H9 (cell line): Measurements from ENCODE around the gene IMPDH1. TPM values are rescaled to one million over a fixed set of nuclear protein-coding genes. Genes with fewer than 3 reads are reported as not detected.

Experiments used
- DNase-seq: peaks from one replicate; pipeline ENCODE4 v3.0.0-alpha.2; 2017
- H2AFZ ChIP-seq: one replicate; pipeline ENCODE4 v1.6.1; 2013; ENCODE audit warnings: mild to moderate bottlenecking, low read length, control low read depth, moderate library complexity
- H2AK5ac ChIP-seq: 2 replicates; pipeline ENCODE4 v1.6.1; 2013; ENCODE audit warnings: low read length, control low read depth, mixed read lengths; ENCODE audit not compliant: insufficient read length
- H2BK120ac ChIP-seq: one replicate; pipeline ENCODE4 v1.6.1; 2013; ENCODE audit warnings: low read depth, mild to moderate bottlenecking, low read length, control low read depth, inconsistent platforms; ENCODE audit not compliant: poor library complexity, severe bottlenecking
- H2BK12ac ChIP-seq: 2 replicates; pipeline ENCODE4 v1.6.1; 2013; ENCODE audit warnings: low read length, control low read depth, mixed read lengths, low read depth; ENCODE audit not compliant: insufficient read length
- H2BK15ac ChIP-seq: 2 replicates; pipeline ENCODE4 v1.6.1; 2013; ENCODE audit warnings: low read depth, low read length, control low read depth
- H2BK20ac ChIP-seq: one replicate; pipeline ENCODE4 v1.6.1; 2013; ENCODE audit warnings: low read depth, mild to moderate bottlenecking, low read length, control low read depth, inconsistent platforms; ENCODE audit not compliant: poor library complexity, severe bottlenecking
- H2BK5ac ChIP-seq: 2 replicates; pipeline ENCODE4 v1.6.1; 2013; ENCODE audit warnings: low read length, control low read depth, mixed read lengths; ENCODE audit not compliant: insufficient read length
- H3K14ac ChIP-seq: 2 replicates; pipeline ENCODE4 v1.6.1; 2013; ENCODE audit warnings: low read length, control low read depth; ENCODE audit not compliant: insufficient read depth
- H3K18ac ChIP-seq: 2 replicates; pipeline ENCODE4 v1.6.1; 2013; ENCODE audit warnings: low read depth, mild to moderate bottlenecking, mixed read lengths, low read length, control low read depth; ENCODE audit not compliant: insufficient read length
- H3K23ac ChIP-seq: 2 replicates; pipeline ENCODE4 v1.6.1; 2013; ENCODE audit warnings: low read length, control low read depth, mixed read lengths, low read depth; ENCODE audit not compliant: insufficient read length
- H3K23me2 ChIP-seq: 2 replicates; pipeline ENCODE4 v1.6.1; 2013; ENCODE audit warnings: low read depth, mild to moderate bottlenecking, mixed read lengths, low read length, control low read depth; ENCODE audit not compliant: insufficient read length, poor library complexity, severe bottlenecking
- H3K27ac ChIP-seq: 2 replicates; pipeline ENCODE4 v1.5.1; 2013; ENCODE audit warnings: low read length, control low read depth, mixed read lengths, low read depth; ENCODE audit not compliant: insufficient read length
- H3K27me3 ChIP-seq: 2 replicates; pipeline ENCODE4 v1.6.1; 2013; ENCODE audit warnings: low read length, control low read depth, inconsistent platforms; ENCODE audit not compliant: insufficient read depth
- H3K4ac ChIP-seq: 2 replicates; pipeline ENCODE4 v1.6.1; 2013; ENCODE audit warnings: low read depth, mild to moderate bottlenecking, control low read depth, inconsistent platforms, low read length, moderate library complexity
- H3K4me1 ChIP-seq: 2 replicates; pipeline ENCODE4 v1.6.1; 2013; ENCODE audit warnings: low read length, control low read depth, inconsistent platforms; ENCODE audit not compliant: insufficient read depth
- H3K4me2 ChIP-seq: 2 replicates; pipeline ENCODE4 v1.6.1; 2013; ENCODE audit warnings: low read length, control low read depth, mixed read lengths; ENCODE audit not compliant: insufficient read length, insufficient read depth
- H3K56ac ChIP-seq: 2 replicates; pipeline ENCODE4 v1.6.1; 2013; ENCODE audit warnings: low read depth, mild to moderate bottlenecking, mixed read lengths, low read length, control low read depth; ENCODE audit not compliant: insufficient read length
- H3K79me1 ChIP-seq: 2 replicates; pipeline ENCODE4 v1.6.1; 2013; ENCODE audit warnings: low read depth, mild to moderate bottlenecking, moderate library complexity, low read length, control low read depth, inconsistent platforms; ENCODE audit not compliant: insufficient read depth, poor library complexity, severe bottlenecking
- H3K79me2 ChIP-seq: 2 replicates; pipeline ENCODE4 v1.6.1; 2013; ENCODE audit warnings: low read length, control low read depth, inconsistent platforms; ENCODE audit not compliant: insufficient read depth
- H3K9ac ChIP-seq: 2 replicates; pipeline ENCODE4 v1.6.1; 2013; ENCODE audit warnings: low read length, control low read depth, mixed read lengths; ENCODE audit not compliant: insufficient read length; ENCODE audit errors: extremely low read depth
- H3K9me3 ChIP-seq: one replicate; pipeline ENCODE4 v1.6.1; 2013; ENCODE audit warnings: low read depth, low read length, inconsistent platforms; ENCODE audit not compliant: control insufficient read depth
- H3T11ph ChIP-seq: one replicate; pipeline ENCODE4 v1.6.1; 2013; ENCODE audit warnings: mild to moderate bottlenecking, low read length, control low read depth, inconsistent platforms
- H4K20me1 ChIP-seq: one replicate; pipeline ENCODE4 v1.6.1; 2013; ENCODE audit not compliant: control insufficient read depth, insufficient read length, insufficient read depth
- H4K5ac ChIP-seq: 2 replicates; pipeline ENCODE4 v1.6.1; 2013; ENCODE audit warnings: low read depth, mild to moderate bottlenecking, mixed read lengths, low read length, control low read depth; ENCODE audit not compliant: insufficient read length
- H4K8ac ChIP-seq: replicated peaks from 2 replicates; pipeline ENCODE4 v1.6.1; 2013; ENCODE audit warnings: low read length, control low read depth, mixed read lengths, low read depth; ENCODE audit not compliant: insufficient read length
- H4K91ac ChIP-seq: 2 replicates; pipeline ENCODE4 v1.6.1; 2013; ENCODE audit warnings: low read depth, mild to moderate bottlenecking, moderate library complexity, mixed read lengths, low read length, control low read depth; ENCODE audit not compliant: insufficient read length
- H3K27ac Mint-ChIP-seq, 3 experiments: 2 replicates in 2 of 3; 3 replicates in 1 of 3; pipeline ENCODE4 v1.8.0; 2020 to 2021; ENCODE audit warnings: mixed read lengths in 3 of 3, mild to moderate bottlenecking in 1 of 3, moderate library complexity in 1 of 3
- H3K27me3 Mint-ChIP-seq: 2 replicates; pipeline ENCODE4 v1.8.0; 2021; ENCODE audit warnings: low read depth, mild to moderate bottlenecking, moderate library complexity, mixed read lengths
- H3K36me3 Mint-ChIP-seq, 3 experiments: 2 replicates in 2 of 3; 3 replicates in 1 of 3; pipeline ENCODE4 v1.8.0; 2020 to 2021; ENCODE audit warnings: low read depth in 3 of 3, mixed read lengths in 3 of 3; ENCODE audit not compliant: insufficient read depth in 1 of 3
- H3K4me1 Mint-ChIP-seq, 2 experiments: 2 replicates each; pipeline ENCODE4 v1.8.0; 2020; ENCODE audit warnings: mixed read lengths in 2 of 2
- H3K4me3 Mint-ChIP-seq, 2 experiments: 2 replicates in 1 of 2; 3 replicates in 1 of 2; pipeline ENCODE4 v1.8.0; 2020 to 2021; ENCODE audit warnings: mild to moderate bottlenecking in 2 of 2, mixed read lengths in 2 of 2, moderate library complexity in 1 of 2
- H3K9me3 Mint-ChIP-seq, 2 experiments: 2 replicates in 1 of 2; 3 replicates in 1 of 2; pipeline ENCODE4 v1.8.0; 2020; ENCODE audit warnings: mild to moderate bottlenecking in 2 of 2, mixed read lengths in 2 of 2, moderate library complexity in 1 of 2
- CTCF ChIP-seq: fragments of 200-600 bp; sonication (generic); conservative IDR thresholded peaks from 3 replicates; pipeline ENCODE4 v1.8.0; 2021; ENCODE audit warnings: antibody characterized with exemption, mild to moderate bottlenecking
- WGBS: extraction: QIAGEN DNeasy Blood & Tissue Kit; methylation state at CpG from one replicate; pipeline ENCODE4 v1.1.7; 2013; ENCODE audit warnings: missing lambda C conversion rate, low lambda C conversion rate, mixed read lengths; ENCODE audit not compliant: insufficient read length; ENCODE audit errors: extremely low coverage; 5-methylcytosine and 5-hydroxymethylcytosine counted together
- total RNA-seq: library from RNA; stranded (reverse); gene quantifications from 2 replicates; pipeline ENCODE4 v1.2.1, GENCODE V29; 2021

The IMPDH1 gene
- total RNA-seq, 1 experiment from 2014 or later = 35.2 TPM

- H3K27ac ChIP-seq = no peak overlapping the region
- H2BK5ac ChIP-seq = no peak overlapping the region
- no peak overlapping the region for H2BK120ac ChIP-seq
- WGBS = no CpG with 5 or more reads among the region's 16 CpGs
- Mint-ChIP-seq H3K27me3 (peaks cover 9% of the 10 kb centered on the region), H3K27ac (no peak overlapping the region), H3K4me3 (no peak overlapping the region), H3K36me3 (peaks cover 8 to 31% (median 19%) of the 10 kb centered on the region in 3 experiments), H3K4me1 (no peaks in the 10 kb centered on the region), H3K9me3 (no peaks in the 10 kb centered on the region)
- H4K20me1 ChIP-seq = no peaks in the 10 kb centered on the region
- H3K4me2 ChIP-seq = no peak overlapping the region
- H4K8ac ChIP-seq = no peak overlapping the region
- no peak overlapping the region for H3K9ac ChIP-seq
- peak; percentile 69 for DNase-seq
- no peak overlapping the region for H3K23ac ChIP-seq
- H3K27me3 ChIP-seq = no peaks in the 10 kb centered on the region
- no peak overlapping the region for H2AFZ ChIP-seq
- H3K23me2 ChIP-seq = no peaks in the 10 kb centered on the region
- no peak overlapping the region for H3T11ph ChIP-seq
- no peak overlapping the region for H2BK12ac ChIP-seq
- H2BK20ac ChIP-seq = no peak overlapping the region
- no peak overlapping the region for H3K56ac ChIP-seq
- no peak overlapping the region for H4K91ac ChIP-seq
- H3K18ac ChIP-seq = no peak overlapping the region
- H3K79me2 ChIP-seq = no peaks in the 10 kb centered on the region
- TF ChIP-seq CTCF = peak; percentile 90
- H3K4ac ChIP-seq = no peak overlapping the region
- no peak overlapping the region for H4K5ac ChIP-seq
- H2BK15ac ChIP-seq = no peak overlapping the region
- H3K4me1 ChIP-seq = no peaks in the 10 kb centered on the region
- H3K14ac ChIP-seq = no peak overlapping the region
- no peak overlapping the region for H2AK5ac ChIP-seq
- H3K79me1 ChIP-seq = no peaks in the 10 kb centered on the region
- H3K9me3 ChIP-seq = no peaks in the 10 kb centered on the region
These were observed 11.6 kb downstream of the IMPDH1 start for GRCh38 chr7:128398016-128398840.
